WERI-Rb-1 (cell line): Measurements from ENCODE around the gene ADARB1.

ENCODE experiments used
- DNase-seq: peaks from one replicate; pipeline ENCODE4 v3.0.0-alpha.2; 2020
- H3K27ac ChIP-seq: fragments of 250-450 bp; sonication (Bioruptor Pico); 2 replicates; pipeline ENCODE4 v1.5.1; 2020; ENCODE audit warnings: mild to moderate bottlenecking, moderate library complexity
- H3K27me3 ChIP-seq: fragments of 250-450 bp; sonication (Bioruptor Pico); 2 replicates; pipeline ENCODE4 v1.5.1; 2021; ENCODE audit warnings: mild to moderate bottlenecking, low read depth, moderate library complexity; ENCODE audit not compliant: insufficient read depth, severe bottlenecking
- H3K36me3 ChIP-seq: fragments of 250-450 bp; sonication (Bioruptor Pico); 2 replicates; pipeline ENCODE4 v1.5.1; 2020; ENCODE audit warnings: mild to moderate bottlenecking, moderate library complexity
- H3K4me3 ChIP-seq: 2 replicates; pipeline ENCODE4 v1.5.1; 2011; ENCODE audit warnings: low read depth, mild to moderate bottlenecking, control low read depth, low read length
- H3K9me3 ChIP-seq: fragments of 250-450 bp; sonication (Bioruptor Pico); 2 replicates; pipeline ENCODE4 v1.5.1; 2021; ENCODE audit warnings: mild to moderate bottlenecking, moderate library complexity; ENCODE audit not compliant: severe bottlenecking
- CTCF ChIP-seq: IDR thresholded peaks from 2 replicates; pipeline ENCODE4 v1.5.1; 2011; ENCODE audit warnings: low read depth, mild to moderate bottlenecking, control low read depth, inconsistent platforms, low read length

Gene ADARB1

GRCh38 chr21:45037986-45038385, 36.4 kb upstream of the ADARB1 start:
- DNase-seq = no peak
- H3K27me3 ChIP-seq = no peaks in the 10 kb centered on the region

GRCh38 chr21:45039317-45040156, 34.8 kb upstream of the ADARB1 start:
- Histone ChIP-seq H3K27ac (no peak overlapping the region), H3K36me3 (no peaks in the 10 kb centered on the region), H3K4me3 (no peak overlapping the region), H3K27me3 (no peaks in the 10 kb centered on the region), H3K9me3 (peaks cover 17% of the 10 kb centered on the region)
- DNase-seq = no peak
- no peak for TF ChIP-seq CTCF

More at GRCh38 chr21:45037986-45038385, 36.4 kb upstream of the ADARB1 start:
- Histone ChIP-seq H3K36me3 (no peaks in the 10 kb centered on the region), H3K27ac (no peak overlapping the region), H3K4me3 (no peak overlapping the region), H3K9me3 (peaks cover 17% of the 10 kb centered on the region)
- no peak for TF ChIP-seq CTCF

- H3K36me3 ChIP-seq = no peaks in the 10 kb centered on the region
- H3K9me3 ChIP-seq = peaks cover 17% of the 10 kb centered on the region
- no peak for TF ChIP-seq CTCF
- H3K4me3 ChIP-seq = no peak overlapping the region
- H3K27me3 ChIP-seq = no peaks in the 10 kb centered on the region
- H3K27ac ChIP-seq = no peak overlapping the region
- no peak for DNase-seq
Observed at GRCh38 chr21:45040157-45040711, 34.1 kb upstream of the ADARB1 start.

GRCh38 chr21:45040739-45041138, 33.6 kb upstream of the ADARB1 start:
- DNase-seq = no peak
- TF ChIP-seq CTCF = no peak
- Histone ChIP-seq H3K4me3 (no peak overlapping the region), H3K9me3 (peaks cover 18% of the 10 kb centered on the region), H3K27me3 (no peaks in the 10 kb centered on the region), H3K36me3 (no peaks in the 10 kb centered on the region), H3K27ac (no peak overlapping the region)

- H3K36me3 ChIP-seq = no peaks in the 10 kb centered on the region
- no peak overlapping the region for H3K27ac ChIP-seq
- TF ChIP-seq CTCF = no peak
- no peak overlapping the region for H3K4me3 ChIP-seq
- no peaks in the 10 kb centered on the region for H3K27me3 ChIP-seq
- peaks cover 16% of the 10 kb centered on the region for H3K9me3 ChIP-seq
- no peak for DNase-seq
Observed at GRCh38 chr21:45041351-45041805, 33.0 kb upstream of the ADARB1 start.
